HepG2 (cell line): ENCODE data around the gene ATP11A. TPM values are rescaled to one million over a fixed set of nuclear protein-coding genes. Genes with fewer than 3 reads are reported as not detected.

Source experiments
- ATAC-seq: fragments of 200-7000 bp; cut with Tn5 transposase; 3 replicates; pipeline ENCODE4 v1.9.1; 2020; ENCODE audit warnings: mild to moderate bottlenecking, moderate library complexity
- BruUV-seq: library from RNA; stranded (reverse); fragments of 400-500 nt; replicated peaks from 2 replicates; lab custom pipeline; 2021; lab: Mats Ljungman, UMichigan
- CTCF ChIA-PET: fragments of 300-600 bp; formaldehyde crosslinking; extraction: SDS; loops from one replicate; lab custom pipeline; 2021; ENCODE audit warnings: low total read pairs, inconsistent platforms, low intra/inter-chr PET ratio; lab: Yijun Ruan, JAX
- POLR2A ChIA-PET: fragments of 350-600 bp; sonication (Branson Sonifier 250); formaldehyde crosslinking; loops from one replicate; lab custom pipeline; 2020; ENCODE audit warnings: antibody characterized with exemption, inconsistent platforms; lab: Yijun Ruan, JAX
- DNase-seq: peaks from one replicate; pipeline ENCODE4 v3.0.0-alpha.2; 2015; ENCODE audit warnings: low spot score
- FAIRE-seq: peaks from 3 replicates; lab custom pipeline; 2011; peaks lifted over from hg19 to GRCh38; lab: Jason Lieb, UNC
- H2AFZ ChIP-seq: one replicate; pipeline ENCODE4 v1.6.1; 2011; ENCODE audit warnings: low read length, inconsistent platforms
- H3K27ac ChIP-seq: fragments of 300-600 bp; 3 replicates; pipeline ENCODE4 v1.8.0; 2011; ENCODE audit warnings: mixed run types, mild to moderate bottlenecking, mixed read lengths, low read length, inconsistent platforms; ENCODE audit not compliant: insufficient read depth; ENCODE audit errors: extremely low read length
- H3K27me3 ChIP-seq, 2 experiments: fragments of 200-600 bp in 1 of 2; 2 replicates in 1 of 2; 3 replicates in 1 of 2; pipeline versions ENCODE4 v1.6.0 to v1.8.0; 2011; ENCODE audit warnings: low read length in 2 of 2, mild to moderate bottlenecking in 2 of 2, moderate library complexity in 2 of 2, inconsistent platforms in 1 of 2; ENCODE audit not compliant: insufficient read depth in 2 of 2, control insufficient read depth in 1 of 2
- H3K36me3 ChIP-seq, 2 experiments: fragments of 200-600 bp in 1 of 2; replicated peaks in 1 of 2; 2 replicates in 1 of 2; 3 replicates in 1 of 2; pipeline versions ENCODE4 v1.5.1 to v1.8.0; 2011; ENCODE audit warnings: low read length in 2 of 2, inconsistent platforms in 1 of 2; ENCODE audit not compliant: insufficient read depth in 2 of 2, control insufficient read depth in 1 of 2
- H3K4me1 ChIP-seq: 2 replicates; pipeline ENCODE4 v1.5.1; 2012; ENCODE audit warnings: low read length, inconsistent platforms; ENCODE audit not compliant: insufficient read depth
- H3K4me2 ChIP-seq: 2 replicates; pipeline ENCODE4 v1.6.0; 2011; ENCODE audit warnings: low read depth, low read length, inconsistent platforms
- H3K4me3 ChIP-seq, 3 experiments: fragments of 200-600 bp in 1 of 3; sonication (generic), shearing (Covaris generic) in 1 of 3; replicated peaks in 1 of 3; 2 replicates each; pipeline ENCODE4 v1.5.1; 2011 to 2016; ENCODE audit warnings: low read length in 3 of 3, inconsistent platforms in 2 of 3, low read depth in 2 of 3, mild to moderate bottlenecking in 2 of 3, control low read depth in 1 of 3, mixed read lengths in 1 of 3; ENCODE audit not compliant: insufficient read depth in 1 of 3
- H3K79me2 ChIP-seq: one replicate; pipeline ENCODE4 v1.6.1; 2011; ENCODE audit warnings: low read length, inconsistent platforms; ENCODE audit not compliant: insufficient read depth
- H3K9ac ChIP-seq: 2 replicates; pipeline ENCODE4 v1.6.0; 2011; ENCODE audit warnings: mild to moderate bottlenecking, low read depth, low read length, inconsistent platforms; ENCODE audit not compliant: insufficient read depth
- H3K9me3 ChIP-seq: 2 replicates; pipeline ENCODE4 v1.5.1; 2012; ENCODE audit warnings: mild to moderate bottlenecking, low read length
- H4K20me1 ChIP-seq: 2 replicates; pipeline ENCODE4 v1.6.0; 2011; ENCODE audit warnings: inconsistent platforms, mild to moderate bottlenecking, low read length, moderate library complexity; ENCODE audit not compliant: insufficient read depth
- AGO2 ChIP-seq: fragments of 200-400 bp; formaldehyde crosslinking; optimal IDR thresholded peaks from 2 replicates; pipeline ENCODE3; 2017; ENCODE audit warnings: mild to moderate bottlenecking, low read depth, low read length, moderate library complexity
- DMTF1 ChIP-seq: sonication (generic); formaldehyde crosslinking; IDR thresholded peaks from 2 replicates; pipeline ENCODE4 v1.4.0; 2020; ENCODE audit warnings: mild to moderate bottlenecking, missing genetic modification reagents
- HCFC1 ChIP-seq: fragments of 150-350 bp; IDR thresholded peaks from 2 replicates; pipeline ENCODE4 v1.6.1; 2014; ENCODE audit warnings: low read depth, low read length
- HOXA7 ChIP-seq: sonication (generic); formaldehyde crosslinking; IDR thresholded peaks from 2 replicates; pipeline ENCODE4 v1.8.1; 2022; ENCODE audit warnings: mild to moderate bottlenecking, missing genetic modification reagents, moderate library complexity
- ZBTB33 ChIP-seq: sonication (generic); formaldehyde crosslinking; IDR thresholded peaks from 2 replicates; pipeline ENCODE4 v1.4.0; 2020; ENCODE audit warnings: missing genetic modification reagents
- ZFP36L2 ChIP-seq: sonication (generic); formaldehyde crosslinking; IDR thresholded peaks from 2 replicates; pipeline ENCODE4 v1.4.0; 2020; ENCODE audit warnings: missing genetic modification reagents
- ZFY ChIP-seq: sonication (generic); formaldehyde crosslinking; IDR thresholded peaks from 2 replicates; pipeline ENCODE4 v1.4.0; 2020; ENCODE audit warnings: missing genetic modification reagents
- ZNF557 ChIP-seq: sonication (generic); formaldehyde crosslinking; IDR thresholded peaks from 2 replicates; pipeline ENCODE4 v1.4.0; 2020; ENCODE audit warnings: missing genetic modification reagents
- WGBS: methylation state at CpG from one replicate; pipeline ENCODE4 v1.1.6; 2017; ENCODE audit warnings: low lambda C conversion rate; 5-methylcytosine and 5-hydroxymethylcytosine counted together
- in situ Hi-C: cut with HindIII; loops from 2 replicates; pipeline ENCODE4 v1.10.0; 2017; ENCODE audit warnings: low pct_unique_long_range_greater_than_20kb; ENCODE audit not compliant: extremely low pct_ligation_motif_present
- intact Hi-C: fragments of 100-400 bp; cut with micrococcal nuclease; formaldehyde crosslinking; loops from one replicate; pipeline ENCODE4 v1.10.0; 2022; ENCODE audit not compliant: unreplicated experiment
- polyA plus RNA-seq, 8 experiments: library from polyadenylated mRNA; depleted of rRNA in 3 of 8; stranded (reverse) in 7 of 8; unstranded in 1 of 8; fragments of >200 nt; fragmentation: Illumina TruSeq in 4 of 8; extraction: Trizol in 4 of 8; gene quantifications; 2 replicates each; pipeline versions ENCODE4 v1.2.1 to v1.2.3, GENCODE V29; 2011 to 2016; ENCODE audit warnings: low read depth in 4 of 8, missing spikeins in 1 of 8, mixed read lengths in 1 of 8; ENCODE audit not compliant: insufficient read depth in 1 of 8
- total RNA-seq, 5 experiments: library from RNA; depleted of rRNA; stranded (reverse); fragments of >200 nt; fragmentation: Illumina TruSeq; extraction: Trizol; gene quantifications; 2 replicates each; pipeline ENCODE4 v1.2.3, GENCODE V29; 2016; ENCODE audit warnings: low read depth in 1 of 5

The ATP11A gene
- total and polyA plus RNA-seq, 2 of the 13 experiments (the other 11 are each of a cell fraction or from before 2014, with no cell fraction given) = 18.4 to 20.1 TPM

GRCh38 chr13:112777637-112778406, 88.0 kb downstream of the ATP11A start:
- peaks cover 8 to 27% of the 10 kb centered on the region in 2 experiments; a peak in 4 of 5 replicates for H3K36me3 ChIP-seq
- intact Hi-C loops = no loop called here
- no peak overlapping the region for H3K27ac ChIP-seq
- no peak for DNase-seq
- peaks cover 63% of the 10 kb centered on the region for H4K20me1 ChIP-seq
- H3K9me3 ChIP-seq = no peaks in the 10 kb centered on the region
- H3K4me2 ChIP-seq = no peak overlapping the region
- H3K9ac ChIP-seq = no peak overlapping the region
- WGBS = 96% methylated on average over 23 of the region's 27 CpGs
- in situ Hi-C loops = no loop called here
- no peak for FAIRE-seq
- no TSS peak for BruUV-seq
- H3K4me1 ChIP-seq = no peaks in the 10 kb centered on the region
- no peak for ATAC-seq
- no peaks in the 10 kb centered on the region for H3K27me3 ChIP-seq
- ChIA-PET CTCF (no interaction called here), POLR2A (no interaction called here)
- no peak for TF ChIP-seq ZFY (CRISPR knock-in tag)
- peak; percentile 80 for TF ChIP-seq ZBTB33 (CRISPR knock-in tag)
- no peak for TF ChIP-seq HCFC1
- peaks cover 78% of the 10 kb centered on the region for H3K79me2 ChIP-seq
- no peak overlapping the region for H3K4me3 ChIP-seq
- H2AFZ ChIP-seq = no peak overlapping the region

- H3K9me3 ChIP-seq = no peaks in the 10 kb centered on the region
- peaks cover 7 to 19% of the 10 kb centered on the region in 2 experiments; a peak in 4 of 5 replicates for H3K36me3 ChIP-seq
- in situ Hi-C loops = no loop called here
- H4K20me1 ChIP-seq = peaks cover 63% of the 10 kb centered on the region
- intact Hi-C loops = no loop called here
- FAIRE-seq (no peak), DNase-seq (no peak), ATAC-seq (no peak)
- H3K79me2 ChIP-seq = peaks cover 66% of the 10 kb centered on the region
- H3K4me1 ChIP-seq = no peaks in the 10 kb centered on the region
- TF ChIP-seq AGO2 (peak; percentile 47), HOXA7 (CRISPR knock-in tag) (no peak), DMTF1 (no peak), ZFP36L2 (CRISPR knock-in tag) (no peak), ZNF557 (CRISPR knock-in tag) (no peak)
- no TSS peak for BruUV-seq
- no peak overlapping the region for H3K4me2 ChIP-seq
- 95% methylated on average over 23 of the region's 23 CpGs for WGBS
- CTCF ChIA-PET = no interaction called here
- POLR2A ChIA-PET = no interaction called here
- no peak overlapping the region for H2AFZ ChIP-seq
- no peak overlapping the region for H3K9ac ChIP-seq
- no peak overlapping the region for H3K4me3 ChIP-seq
- no peaks in the 10 kb centered on the region for H3K27me3 ChIP-seq
- H3K27ac ChIP-seq = no peak overlapping the region
Measured at GRCh38 chr13:112779856-112780604, 90.2 kb downstream of the ATP11A start.
